CD14-positive monocyte (primary cell): ENCODE results near the gene INPP5A. TPM values are rescaled to one million over a fixed set of nuclear protein-coding genes. Genes with fewer than 3 reads are reported as not detected.

ENCODE experiments used
- DNase-seq, 3 donors: peaks; one replicate each; pipeline ENCODE4 v3.0.0-alpha.2; 2011 to 2022
- H2AFZ ChIP-seq: 2 replicates; pipeline ENCODE4 v1.6.0; 2012; ENCODE audit warnings: mild to moderate bottlenecking, low read depth, low read length, inconsistent platforms; ENCODE audit not compliant: insufficient read depth, poor library complexity, severe bottlenecking
- H3K27ac ChIP-seq, 2 donors: 1 replicate in 1 of 2; 2 replicates in 1 of 2; pipeline ENCODE4 v1.5.1; 2012 to 2013; ENCODE audit warnings: low read length in 2 of 2, control low read depth in 1 of 2, inconsistent platforms in 1 of 2, low read depth in 1 of 2, mild to moderate bottlenecking in 1 of 2
- H3K27me3 ChIP-seq, 2 donors: one replicate each; pipeline versions ENCODE4 v1.6.0 to v1.6.1; 2011 to 2013; ENCODE audit warnings: low read length in 2 of 2; ENCODE audit not compliant: control insufficient read depth in 2 of 2, insufficient read depth in 2 of 2
- H3K36me3 ChIP-seq, 2 donors: replicated peaks in 1 of 2; 1 replicate in 1 of 2; 2 replicates in 1 of 2; pipeline versions ENCODE4 v1.5.1 to v1.6.1; 2012 to 2013; ENCODE audit warnings: low read length in 2 of 2, control low read depth in 1 of 2, inconsistent platforms in 1 of 2, mild to moderate bottlenecking in 1 of 2; ENCODE audit not compliant: insufficient read depth in 2 of 2, control insufficient read depth in 1 of 2
- H3K4me1 ChIP-seq, 2 donors: 1 replicate in 1 of 2; 2 replicates in 1 of 2; pipeline versions ENCODE4 v1.5.1 to v1.6.1; 2012 to 2013; ENCODE audit warnings: low read length in 2 of 2, control low read depth in 1 of 2, inconsistent platforms in 1 of 2, mild to moderate bottlenecking in 1 of 2, moderate library complexity in 1 of 2; ENCODE audit not compliant: insufficient read depth in 2 of 2, control insufficient read depth in 1 of 2
- H3K4me2 ChIP-seq: replicated peaks from 2 replicates; pipeline ENCODE3; 2012; ENCODE audit warnings: low read length, moderate library complexity, mild to moderate bottlenecking; ENCODE audit not compliant: poor library complexity, severe bottlenecking; ENCODE audit errors: extremely low read depth
- H3K4me3 ChIP-seq, 3 experiments: fragments of 200-600 bp in 1 of 3; sonication (generic) in 1 of 3; replicated peaks in 1 of 3; 1 replicate in 2 of 3; 2 replicates in 1 of 3; pipeline ENCODE4 v1.5.1; 2011 to 2013; ENCODE audit warnings: low read length in 3 of 3, mild to moderate bottlenecking in 3 of 3, control low read depth in 2 of 3, low read depth in 2 of 3, inconsistent platforms in 1 of 3, moderate library complexity in 1 of 3
- H3K79me2 ChIP-seq: 2 replicates; pipeline ENCODE4 v1.6.0; 2012; ENCODE audit warnings: mild to moderate bottlenecking, control low read depth, inconsistent platforms, low read length, moderate library complexity; ENCODE audit not compliant: insufficient read depth
- H3K9ac ChIP-seq: 2 replicates; pipeline ENCODE4 v1.6.0; 2017; ENCODE audit warnings: low read length, mild to moderate bottlenecking; ENCODE audit not compliant: insufficient read depth, poor library complexity, severe bottlenecking
- H3K9me3 ChIP-seq, 2 donors: replicated peaks in 1 of 2; 1 replicate in 1 of 2; 2 replicates in 1 of 2; pipeline versions ENCODE4 v1.5.1 to v1.6.1; 2012 to 2013; ENCODE audit warnings: low read length in 2 of 2, control low read depth in 1 of 2; ENCODE audit not compliant: control insufficient read depth in 1 of 2, insufficient read depth in 1 of 2
- H4K20me1 ChIP-seq: 2 replicates; pipeline ENCODE4 v1.6.0; 2012; ENCODE audit warnings: mild to moderate bottlenecking, low read length, control low read depth, moderate library complexity; ENCODE audit not compliant: insufficient read depth
- H3K27ac Mint-ChIP-seq, 7 donors: one replicate each; pipeline ENCODE4 v1.8.0; 2020; ENCODE audit warnings: mild to moderate bottlenecking in 7 of 7, mixed read lengths in 7 of 7, moderate library complexity in 6 of 7, inconsistent platforms in 2 of 7
- H3K27me3 Mint-ChIP-seq, 3 donors: one replicate each; pipeline ENCODE4 v1.8.0; 2021 to 2022; ENCODE audit warnings: low read depth in 3 of 3, mild to moderate bottlenecking in 3 of 3, mixed read lengths in 3 of 3, moderate library complexity in 3 of 3, inconsistent platforms in 1 of 3
- H3K36me3 Mint-ChIP-seq, 2 donors: one replicate each; pipeline ENCODE4 v1.8.0; 2020; ENCODE audit warnings: mixed read lengths in 2 of 2, inconsistent platforms in 1 of 2, mild to moderate bottlenecking in 1 of 2
- H3K4me1 Mint-ChIP-seq: one replicate; pipeline ENCODE4 v1.8.0; 2020; ENCODE audit warnings: mild to moderate bottlenecking, mixed read lengths
- H3K4me3 Mint-ChIP-seq, 2 donors: one replicate each; pipeline ENCODE4 v1.8.0; 2020; ENCODE audit warnings: mild to moderate bottlenecking in 2 of 2, mixed read lengths in 2 of 2, moderate library complexity in 1 of 2
- H3K9me3 Mint-ChIP-seq, 7 donors: one replicate each; pipeline ENCODE4 v1.8.0; 2020 to 2022; ENCODE audit warnings: mixed read lengths in 7 of 7, mild to moderate bottlenecking in 6 of 7, moderate library complexity in 6 of 7, inconsistent platforms in 2 of 7
- WGBS: methylation state at CpG from one replicate; pipeline ENCODE4 v1.1.5; 2013; ENCODE audit warnings: missing lambda C conversion rate; ENCODE audit not compliant: insufficient coverage; 5-methylcytosine and 5-hydroxymethylcytosine counted together
- intact Hi-C, 2 donors: fragments of 100-400 bp; cut with micrococcal nuclease; formaldehyde crosslinking; loops; one replicate each; pipeline versions ENCODE4 v1.15.0 to v1.15.1; 2023
- polyA plus RNA-seq, 3 donors: library from polyadenylated mRNA; depleted of rRNA in 1 of 3; unstranded in 2 of 3; stranded (reverse) in 1 of 3; fragments of 300-500 nt in 2 of 3; fragments of >200 nt in 1 of 3; fragmentation: Illumina TruSeq in 2 of 3; gene quantifications; 1 replicate in 2 of 3; 2 replicates in 1 of 3; pipeline ENCODE4 v1.2.3, GENCODE V29; 2012 to 2021
- TF ChIP-seq, protein P1 (sequence below): fragments of 200-600 bp; IDR thresholded peaks from one replicate; pipeline ENCODE4 v1.8.0; 2022; ENCODE audit warnings: antibody characterized with exemption, mild to moderate bottlenecking

Gene INPP5A
- polyA plus RNA-seq, 3 donors = 0.87 to 17.2 (median 2.9) TPM

- peaks cover 0 to 2% (median 0%) of the 10 kb centered on the region in 7 donors for H3K9me3 Mint-ChIP-seq
- Histone ChIP-seq H3K4me3 (no peak overlapping the region), H4K20me1 (no peaks in the 10 kb centered on the region), H3K36me3 (no peaks in the 10 kb centered on the region), H3K4me1 (peaks cover 16 to 20% of the 10 kb centered on the region in 2 donors), H3K27ac (no peak overlapping the region), H3K27me3 (no peaks in the 10 kb centered on the region), H3K4me2 (no peak overlapping the region), H3K9ac (no peak overlapping the region), H3K79me2 (no peaks in the 10 kb centered on the region), H3K9me3 (no peaks in the 10 kb centered on the region), H2AFZ (no peak overlapping the region)
- no peak for DNase-seq
- WGBS = 88% methylated on average over 12 of the region's 13 CpGs
- peaks cover 6 to 14% (median 13%) of the 10 kb centered on the region in 3 donors for H3K27me3 Mint-ChIP-seq
- H3K4me1 Mint-ChIP-seq = peaks cover 27% of the 10 kb centered on the region
- peak overlapping the region in 1 of 7 donors; percentile 35 for H3K27ac Mint-ChIP-seq
- intact Hi-C loops = no loop called here
- H3K4me3 Mint-ChIP-seq = no peak overlapping the region
- TF ChIP-seq, protein P1, sequence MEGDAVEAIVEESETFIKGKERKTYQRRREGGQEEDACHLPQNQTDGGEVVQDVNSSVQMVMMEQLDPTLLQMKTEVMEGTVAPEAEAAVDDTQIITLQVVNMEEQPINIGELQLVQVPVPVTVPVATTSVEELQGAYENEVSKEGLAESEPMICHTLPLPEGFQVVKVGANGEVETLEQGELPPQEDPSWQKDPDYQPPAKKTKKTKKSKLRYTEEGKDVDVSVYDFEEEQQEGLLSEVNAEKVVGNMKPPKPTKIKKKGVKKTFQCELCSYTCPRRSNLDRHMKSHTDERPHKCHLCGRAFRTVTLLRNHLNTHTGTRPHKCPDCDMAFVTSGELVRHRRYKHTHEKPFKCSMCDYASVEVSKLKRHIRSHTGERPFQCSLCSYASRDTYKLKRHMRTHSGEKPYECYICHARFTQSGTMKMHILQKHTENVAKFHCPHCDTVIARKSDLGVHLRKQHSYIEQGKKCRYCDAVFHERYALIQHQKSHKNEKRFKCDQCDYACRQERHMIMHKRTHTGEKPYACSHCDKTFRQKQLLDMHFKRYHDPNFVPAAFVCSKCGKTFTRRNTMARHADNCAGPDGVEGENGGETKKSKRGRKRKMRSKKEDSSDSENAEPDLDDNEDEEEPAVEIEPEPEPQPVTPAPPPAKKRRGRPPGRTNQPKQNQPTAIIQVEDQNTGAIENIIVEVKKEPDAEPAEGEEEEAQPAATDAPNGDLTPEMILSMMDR = no peak
- H3K36me3 Mint-ChIP-seq = no peaks in the 10 kb centered on the region
These were observed 41.1 kb upstream of the INPP5A start for GRCh38 chr10:132496360-132497062.

DNA sequence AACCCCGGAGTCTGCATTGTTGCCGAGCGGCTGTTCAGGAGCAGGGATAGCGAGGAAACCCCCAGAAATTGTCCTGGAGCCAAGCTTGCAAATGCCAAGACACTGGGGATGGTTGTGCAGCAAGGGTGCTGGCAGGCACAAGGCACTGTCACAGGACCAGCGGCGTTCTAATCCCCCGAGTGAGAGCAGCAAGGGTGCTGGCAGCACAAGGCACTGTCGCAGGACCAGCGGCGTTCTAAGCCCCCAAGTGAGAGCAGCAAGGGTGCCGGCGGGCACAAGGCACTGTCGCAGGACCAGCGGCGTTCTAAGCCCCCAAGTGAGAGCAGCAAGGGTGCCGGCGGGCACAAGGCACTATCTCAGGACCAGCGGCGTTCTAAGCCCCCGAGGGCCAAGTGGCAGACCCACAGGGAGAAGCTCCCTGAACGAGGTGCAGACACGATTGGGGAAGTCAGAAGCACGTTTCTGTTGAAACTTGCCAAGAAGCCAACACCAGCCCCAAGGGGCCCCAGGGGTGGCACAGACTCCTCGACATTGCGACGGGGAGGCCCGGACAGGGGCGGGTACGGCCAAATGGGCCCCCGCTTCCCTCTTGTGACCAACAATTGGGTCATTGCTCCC lies 40.4 kb upstream of the INPP5A start:
- no peaks in the 10 kb centered on the region for H3K9me3 Mint-ChIP-seq
- Histone ChIP-seq H3K4me3 (no peak overlapping the region), H3K79me2 (no peaks in the 10 kb centered on the region), H4K20me1 (no peaks in the 10 kb centered on the region), H3K4me1 (peaks cover 16 to 20% of the 10 kb centered on the region in 2 donors), H3K27me3 (no peaks in the 10 kb centered on the region), H3K9ac (no peak overlapping the region), H3K27ac (no peak overlapping the region), H3K4me2 (no peak overlapping the region), H3K9me3 (no peaks in the 10 kb centered on the region), H3K36me3 (no peaks in the 10 kb centered on the region), H2AFZ (no peak overlapping the region)
- no peak overlapping the region for H3K4me3 Mint-ChIP-seq
- peak overlapping the region in 1 of 7 donors; percentile 35 for H3K27ac Mint-ChIP-seq
- peaks cover 27% of the 10 kb centered on the region for H3K4me1 Mint-ChIP-seq
- no peaks in the 10 kb centered on the region for H3K36me3 Mint-ChIP-seq
- DNase-seq = peak; percentile 20 to 30 (median 27)
- intact Hi-C loops = no loop called here
- 60% methylated on average over 27 of the region's 30 CpGs for WGBS
- peaks cover 6 to 14% (median 13%) of the 10 kb centered on the region in 3 donors for H3K27me3 Mint-ChIP-seq
- TF ChIP-seq, protein P1 = no peak
